Esophagus (tissue), 2 donors: ENCODE data around the gene BLTP3A. TPM values are rescaled to one million over a fixed set of nuclear protein-coding genes. Genes with fewer than 3 reads are reported as not detected.
"Not testable (repeated sequence)": the region's sequence is repeated elsewhere in the genome, so short reads cannot be mapped to it uniquely, and the experiment has no call there.

ENCODE experiments used
- H3K27ac ChIP-seq, 2 donors: one replicate each; pipeline ENCODE4 v1.5.1; 2013; ENCODE audit warnings: low read depth in 2 of 2, mild to moderate bottlenecking in 2 of 2, inconsistent platforms in 1 of 2, low read length in 1 of 2, moderate library complexity in 1 of 2
- H3K27me3 ChIP-seq, 2 donors: one replicate each; pipeline ENCODE4 v1.6.1; 2013; ENCODE audit warnings: low read length in 2 of 2, control low read depth in 1 of 2, mild to moderate bottlenecking in 1 of 2; ENCODE audit not compliant: insufficient read depth in 2 of 2, control insufficient read depth in 1 of 2
- H3K36me3 ChIP-seq, 2 donors: one replicate each; pipeline ENCODE4 v1.6.1; 2013; ENCODE audit warnings: low read length in 1 of 2; ENCODE audit not compliant: control insufficient read depth in 2 of 2, insufficient read depth in 2 of 2
- H3K4me1 ChIP-seq, 2 donors: one replicate each; pipeline ENCODE4 v1.6.1; 2013; ENCODE audit warnings: low read length in 1 of 2; ENCODE audit not compliant: control insufficient read depth in 2 of 2, insufficient read depth in 2 of 2
- H3K4me3 ChIP-seq, 2 donors: one replicate each; pipeline ENCODE4 v1.5.1; 2013; ENCODE audit warnings: low read length in 2 of 2, mild to moderate bottlenecking in 2 of 2, low read depth in 1 of 2, moderate library complexity in 1 of 2
- H3K9me3 ChIP-seq, 2 donors: one replicate each; pipeline ENCODE4 v1.6.1; 2013; ENCODE audit warnings: mild to moderate bottlenecking in 2 of 2, low read depth in 1 of 2, low read length in 1 of 2, moderate library complexity in 1 of 2; ENCODE audit not compliant: control insufficient read depth in 2 of 2, insufficient read depth in 1 of 2
- WGBS, 2 donors: extraction: QIAGEN DNeasy Blood & Tissue Kit; methylation state at CpG; one replicate each; pipeline ENCODE4 v1.1.7; 2013; 5-methylcytosine and 5-hydroxymethylcytosine counted together
- polyA plus RNA-seq, 2 donors: library from polyadenylated mRNA; stranded (reverse); fragments of 200-250 nt; gene quantifications; one replicate each; pipeline ENCODE4 v1.2.3, GENCODE V29; 2013
- donor health status: healthy with polysubstance abuse.
- donor health status: Bipolar disorder and iron deficiency.

BLTP3A gene
- polyA plus RNA-seq, 2 donors = 1.2 to 1.7 TPM

DNA sequence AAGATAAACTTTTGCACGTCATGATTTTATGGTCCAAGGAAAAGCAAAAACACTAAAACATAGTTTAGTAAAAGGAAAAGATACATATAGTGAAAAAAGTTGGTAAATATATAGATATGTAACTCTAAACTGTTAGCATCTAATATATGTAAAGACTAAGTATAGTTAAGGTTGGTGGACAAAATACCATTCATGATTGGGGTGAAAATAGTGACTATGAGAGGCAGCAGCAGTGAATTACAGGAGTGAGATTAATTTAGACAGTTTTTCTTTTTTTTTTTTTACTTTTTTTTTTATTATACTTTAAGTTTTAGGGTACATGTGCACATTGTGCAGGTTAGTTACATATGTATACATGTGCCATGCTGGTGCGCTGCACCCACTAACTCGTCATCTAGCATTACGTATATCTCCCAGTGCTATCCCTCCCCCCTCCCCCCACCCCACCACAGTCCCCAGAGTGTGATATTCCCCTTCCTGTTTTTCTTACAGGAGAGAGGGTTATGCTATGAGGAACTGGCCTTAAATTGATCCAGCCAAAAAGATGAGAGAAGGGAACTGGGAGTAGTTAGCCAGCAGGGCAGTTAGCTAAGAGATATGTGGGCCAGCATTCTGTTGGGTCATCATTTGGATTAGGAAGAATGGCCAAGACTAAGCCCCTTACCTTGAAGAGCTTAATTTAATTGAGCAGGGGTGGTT is 27.1 kb downstream of the BLTP3A start:
- H3K27me3 ChIP-seq, H3K36me3 ChIP-seq, H3K4me1 ChIP-seq, H3K27ac ChIP-seq, H3K9me3 ChIP-seq, H3K4me3 ChIP-seq: not testable (repeated sequence)
- WGBS, 2 donors = 64 to 79% methylated on average over 1 to 2 of the region's 4 CpGs

DNA sequence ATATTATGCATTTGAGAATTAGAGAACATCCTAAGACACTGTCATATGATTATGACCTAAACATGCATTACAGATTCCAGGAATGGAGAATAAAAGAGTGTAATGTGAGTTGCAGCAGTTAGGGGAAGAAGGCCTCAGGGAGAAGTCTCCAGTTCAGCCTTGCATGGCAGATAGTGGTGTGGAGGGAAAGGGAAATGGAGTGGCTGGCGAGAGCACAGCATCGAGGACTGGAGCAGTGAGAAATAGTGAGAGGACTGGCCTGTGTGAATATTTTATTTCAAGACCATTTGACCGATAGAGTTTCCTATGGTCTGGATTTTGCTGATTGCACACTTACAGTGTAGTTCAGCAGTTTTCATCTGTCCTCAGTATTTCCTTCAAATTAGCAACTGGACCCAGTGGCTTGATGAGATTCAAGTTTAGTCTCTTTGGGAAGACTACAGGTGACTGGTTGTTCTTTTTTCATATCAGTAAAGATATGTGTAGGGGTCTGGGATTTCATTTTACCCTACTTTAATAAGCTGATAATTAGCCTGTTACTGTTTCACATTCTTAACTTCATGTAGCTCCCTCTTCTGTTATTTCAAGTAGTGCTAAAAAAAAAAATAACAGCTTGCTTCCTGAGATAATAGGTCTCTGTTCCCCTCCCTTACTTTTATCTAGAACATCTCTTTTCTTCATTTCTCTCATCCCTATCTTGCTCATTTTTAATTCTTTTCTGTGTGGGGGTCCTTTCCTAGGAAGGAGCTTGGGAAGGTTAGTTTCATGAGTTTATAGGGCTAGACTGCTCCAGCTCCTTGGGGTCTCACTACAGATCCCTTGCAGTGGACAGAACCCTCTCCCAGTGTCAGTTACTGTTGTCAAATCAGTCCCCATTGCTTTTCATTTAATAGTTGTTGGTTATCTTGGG is 27.9 kb downstream of the BLTP3A start:
- no peak overlapping the region for H3K27ac ChIP-seq
- H3K4me1 ChIP-seq = no peaks in the 10 kb centered on the region
- H3K27me3 ChIP-seq = no peaks in the 10 kb centered on the region
- 82 to 87% methylated on average over 3 of the region's 3 CpGs for WGBS, 2 donors
- H3K9me3 ChIP-seq = peaks cover 0 to 2% of the 10 kb centered on the region in 2 donors
- no peak overlapping the region for H3K4me3 ChIP-seq
- H3K36me3 ChIP-seq = peaks cover 3% of the 10 kb centered on the region in 2 donors

DNA sequence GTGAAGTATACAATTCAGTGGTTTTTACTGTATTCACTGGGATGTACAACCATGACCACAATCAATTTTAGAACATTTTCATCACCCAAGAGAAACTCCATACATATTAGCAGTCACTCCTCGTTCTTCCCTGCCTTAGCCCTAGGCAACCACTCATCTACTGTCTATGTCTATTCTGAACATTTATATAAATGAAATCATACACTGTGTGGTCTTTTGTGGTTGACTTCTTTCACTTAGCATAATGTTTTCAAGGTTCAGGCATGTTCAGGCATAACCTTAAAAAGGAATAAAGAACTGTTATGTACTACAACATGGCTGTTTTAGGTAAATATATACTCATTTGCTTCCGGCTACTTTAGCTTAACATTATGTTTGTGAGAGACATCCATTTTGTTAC is 37.3 kb downstream of the BLTP3A start:
- H3K27ac ChIP-seq = no peak overlapping the region
- H3K27me3 ChIP-seq = no peaks in the 10 kb centered on the region
- no peaks in the 10 kb centered on the region for H3K9me3 ChIP-seq
- 59 to 70% methylated on average over 2 of the region's 2 CpGs for WGBS, 2 donors
- H3K4me1 ChIP-seq = no peaks in the 10 kb centered on the region
- H3K36me3 ChIP-seq = peaks cover 0 to under 1% of the 10 kb centered on the region in 2 donors
- H3K4me3 ChIP-seq = no peak overlapping the region

DNA sequence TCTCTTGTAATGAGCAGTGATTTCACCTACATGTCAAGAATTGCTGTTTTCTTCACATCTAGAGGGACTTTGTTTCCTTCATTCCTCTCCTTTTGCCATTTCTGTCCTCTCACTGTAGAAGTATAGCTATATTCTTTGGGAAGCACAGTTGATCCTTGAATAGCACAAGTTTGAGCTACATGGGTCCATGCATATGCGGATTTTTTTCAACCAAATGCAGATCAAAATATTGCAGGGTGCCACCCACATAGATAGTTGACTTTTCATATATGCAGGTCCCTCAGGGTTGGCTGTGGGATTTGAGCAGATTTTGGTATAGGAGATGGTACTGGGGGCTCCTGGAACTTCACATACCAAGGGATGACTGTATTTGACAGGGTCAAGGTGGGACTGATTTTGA is 41.1 kb downstream of the BLTP3A start:
- WGBS, 2 donors = 93 to 97% methylated on average over 1 of the region's 1 CpG
- H3K36me3 ChIP-seq = peaks cover 4 to 8% of the 10 kb centered on the region in 2 donors
- H3K4me3 ChIP-seq = no peak overlapping the region
- H3K27me3 ChIP-seq = no peaks in the 10 kb centered on the region
- H3K27ac ChIP-seq = no peak overlapping the region
- H3K4me1 ChIP-seq = no peaks in the 10 kb centered on the region
- no peaks in the 10 kb centered on the region for H3K9me3 ChIP-seq

DNA sequence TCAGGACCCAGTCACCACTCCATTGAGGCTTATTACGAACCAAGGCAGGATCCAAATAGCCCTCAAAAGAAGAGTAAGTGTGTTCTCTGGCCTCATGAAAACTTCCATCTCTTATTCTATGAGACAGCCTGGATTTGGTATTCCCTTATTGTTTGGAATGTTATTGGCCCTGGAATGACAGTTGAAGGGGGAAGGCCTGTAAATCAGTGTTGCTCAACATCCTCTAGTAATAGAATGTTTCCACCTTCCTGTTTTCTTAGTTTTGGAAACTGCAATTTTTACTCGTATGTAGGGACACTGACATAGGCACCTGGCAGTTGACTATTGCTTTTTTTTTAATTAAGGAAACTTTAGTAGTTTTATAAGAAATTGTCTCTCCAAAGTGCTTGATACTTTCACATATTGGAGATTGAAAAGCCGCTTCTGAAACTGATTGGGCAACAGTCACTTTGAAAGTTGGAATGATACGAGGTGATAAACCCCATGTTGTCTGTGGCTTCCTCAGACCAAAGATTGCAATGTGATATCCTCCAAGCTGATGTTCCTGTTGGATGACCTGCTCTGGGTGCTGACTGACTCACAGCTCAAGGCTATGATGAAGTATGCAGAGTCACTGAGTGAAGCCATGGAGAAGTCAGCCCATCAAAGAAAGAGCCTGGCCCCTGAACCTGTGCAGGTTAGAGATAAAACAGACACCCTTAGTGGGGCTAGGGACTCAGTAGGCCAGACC is 43.1 kb downstream of the BLTP3A start:
- H3K36me3 ChIP-seq = peaks cover 7 to 8% of the 10 kb centered on the region in 2 donors
- no peaks in the 10 kb centered on the region for H3K27me3 ChIP-seq
- WGBS, 2 donors = 87% methylated on average over 4 of the region's 4 CpGs
- no peak overlapping the region for H3K27ac ChIP-seq
- no peaks in the 10 kb centered on the region for H3K4me1 ChIP-seq
- H3K4me3 ChIP-seq = no peak overlapping the region
- no peaks in the 10 kb centered on the region for H3K9me3 ChIP-seq

DNA sequence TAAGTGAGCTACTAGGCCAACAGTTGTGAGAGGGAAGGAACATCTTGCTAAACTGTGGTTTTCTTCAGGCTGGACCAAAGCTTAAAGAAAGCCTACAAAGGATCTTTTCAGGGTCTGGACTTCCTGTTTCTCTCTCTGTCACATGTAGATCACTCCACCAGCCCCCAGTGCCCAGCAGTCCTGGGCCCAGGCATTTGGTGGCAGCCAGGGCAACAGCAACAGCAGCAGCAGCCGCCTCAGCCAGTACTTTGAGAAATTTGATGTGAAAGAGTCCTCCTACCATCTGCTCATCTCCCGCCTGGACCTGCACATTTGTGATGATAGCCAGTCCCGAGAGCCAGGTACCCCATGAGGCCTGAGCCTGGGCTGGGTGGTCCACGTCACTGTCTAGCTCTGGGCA is 44.1 kb downstream of the BLTP3A start:
- Histone ChIP-seq H3K36me3 (peaks cover 7 to 8% of the 10 kb centered on the region in 2 donors), H3K9me3 (no peaks in the 10 kb centered on the region), H3K4me3 (no peak overlapping the region), H3K27me3 (no peaks in the 10 kb centered on the region), H3K27ac (no peak overlapping the region), H3K4me1 (no peaks in the 10 kb centered on the region)
- WGBS, 2 donors = 94 to 99% methylated on average over 4 of the region's 4 CpGs

DNA sequence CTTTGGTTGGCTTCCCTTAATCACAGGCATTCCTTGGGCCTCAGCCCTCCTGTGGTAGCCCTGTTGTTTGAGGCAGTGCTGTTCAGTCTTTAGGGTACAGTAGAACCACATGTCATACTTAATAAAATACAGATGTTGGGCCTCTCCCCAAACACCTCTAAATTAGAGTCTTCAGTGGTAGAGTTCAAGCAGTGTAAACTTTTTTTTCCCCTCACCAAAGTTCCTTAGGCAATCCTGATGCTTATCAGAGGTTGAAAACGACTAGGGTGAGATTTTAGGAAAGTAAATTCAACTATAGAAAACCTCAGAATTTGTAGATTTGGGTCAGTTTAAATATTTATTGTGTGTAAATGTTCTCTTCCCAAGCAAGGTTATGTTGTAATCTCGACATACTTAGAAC is 44.6 kb downstream of the BLTP3A start:
- H3K9me3 ChIP-seq = no peaks in the 10 kb centered on the region
- H3K4me1 ChIP-seq = no peaks in the 10 kb centered on the region
- 76 to 80% methylated on average over 2 of the region's 2 CpGs for WGBS, 2 donors
- H3K27me3 ChIP-seq = no peaks in the 10 kb centered on the region
- H3K4me3 ChIP-seq = no peak overlapping the region
- H3K27ac ChIP-seq = no peak overlapping the region
- H3K36me3 ChIP-seq = peaks cover 7 to 8% of the 10 kb centered on the region in 2 donors

DNA sequence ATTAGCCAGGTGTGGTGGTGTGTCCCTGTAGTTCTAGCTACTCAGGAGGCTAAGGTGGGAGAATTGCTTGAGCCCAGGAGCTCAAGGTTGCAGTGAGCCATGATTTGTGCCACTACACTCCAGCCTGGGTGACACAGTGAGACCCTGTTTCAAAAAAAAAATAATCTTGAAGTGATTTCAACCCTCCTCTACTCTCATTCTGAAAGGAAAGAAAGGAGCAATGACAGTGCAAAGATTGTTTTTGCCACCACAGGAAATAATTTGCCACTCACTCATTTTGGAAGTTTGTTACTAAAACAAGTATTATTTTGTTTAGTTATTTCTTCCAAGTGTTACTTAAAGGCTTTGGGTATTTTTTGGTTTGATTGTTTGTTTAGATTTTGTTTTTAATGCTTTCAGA is 45.6 kb downstream of the BLTP3A start:
- H3K4me1 ChIP-seq = no peaks in the 10 kb centered on the region
- H3K9me3 ChIP-seq = no peaks in the 10 kb centered on the region
- peaks cover 7 to 8% of the 10 kb centered on the region in 2 donors for H3K36me3 ChIP-seq
- H3K27me3 ChIP-seq = no peaks in the 10 kb centered on the region
- no peak overlapping the region for H3K4me3 ChIP-seq
- H3K27ac ChIP-seq = no peak overlapping the region

DNA sequence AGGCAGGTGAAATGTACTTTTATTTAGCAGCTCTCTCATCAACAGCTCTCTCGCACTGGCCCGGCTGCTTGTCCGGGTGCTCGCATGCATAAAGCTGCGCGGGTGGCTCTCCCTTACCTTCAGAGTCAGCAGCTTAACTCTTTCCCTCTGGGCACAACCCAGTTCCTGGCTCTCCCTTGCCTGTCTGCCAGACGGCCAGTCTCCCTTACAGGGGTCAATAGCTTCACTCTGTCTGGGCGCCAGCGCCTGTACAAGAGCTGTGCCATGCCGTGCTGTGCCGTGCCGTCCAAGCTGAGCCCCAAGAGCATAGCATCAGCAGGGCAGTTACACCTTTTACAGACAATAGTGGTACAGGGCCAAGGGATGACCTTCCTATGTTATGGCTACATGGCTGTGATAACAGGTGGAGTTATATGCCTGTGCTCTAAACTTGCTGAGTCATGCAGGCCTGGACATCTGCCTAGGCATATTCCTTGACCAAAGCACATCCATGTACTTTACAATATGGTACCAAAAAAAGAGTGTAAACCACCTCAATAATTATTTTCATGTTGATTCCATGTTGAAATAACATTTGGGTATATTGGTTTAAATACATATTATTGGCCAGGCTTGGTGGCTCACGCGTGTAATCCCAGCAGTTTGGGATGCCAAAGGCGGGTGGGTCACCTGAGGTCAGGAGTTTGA is 47.9 kb downstream of the BLTP3A start:
- Histone ChIP-seq H3K27me3 (no peaks in the 10 kb centered on the region), H3K36me3 (peaks cover 6 to 7% of the 10 kb centered on the region in 2 donors), H3K9me3 (no peaks in the 10 kb centered on the region), H3K4me1 (no peaks in the 10 kb centered on the region), H3K4me3 (no peak overlapping the region), H3K27ac (no peak overlapping the region)
- 95 to 99% methylated on average over 15 of the region's 15 CpGs for WGBS, 2 donors
